Mesenteric fat pad (tissue), 1 donor: Measurements from ENCODE around the gene BACH2. TPM values are rescaled to one million over a fixed set of nuclear protein-coding genes. Genes with fewer than 3 reads are reported as not detected.
"Not testable (repeated sequence)": the region's sequence is repeated elsewhere in the genome, so short reads cannot be mapped to it uniquely, and the experiment has no call there.

Source experiments
- DNase-seq: peaks from one replicate; pipeline ENCODE4 v3.0.0-alpha.2; 2020; ENCODE audit warnings: low spot score
- total RNA-seq: library from RNA; stranded (reverse); fragmentation: NEBNext Ultra II Directional; extraction: Animal tissue kit (Norgen Biotek cat#: 25700); gene quantifications from one replicate; pipeline ENCODE4 v1.2.1, GENCODE V29; 2021
- donor health status: DM: yes; HTN: yes; CAD: no.

Gene BACH2
- total RNA-seq, 1 donor from 2014 or later: 2.0 TPM

DNA sequence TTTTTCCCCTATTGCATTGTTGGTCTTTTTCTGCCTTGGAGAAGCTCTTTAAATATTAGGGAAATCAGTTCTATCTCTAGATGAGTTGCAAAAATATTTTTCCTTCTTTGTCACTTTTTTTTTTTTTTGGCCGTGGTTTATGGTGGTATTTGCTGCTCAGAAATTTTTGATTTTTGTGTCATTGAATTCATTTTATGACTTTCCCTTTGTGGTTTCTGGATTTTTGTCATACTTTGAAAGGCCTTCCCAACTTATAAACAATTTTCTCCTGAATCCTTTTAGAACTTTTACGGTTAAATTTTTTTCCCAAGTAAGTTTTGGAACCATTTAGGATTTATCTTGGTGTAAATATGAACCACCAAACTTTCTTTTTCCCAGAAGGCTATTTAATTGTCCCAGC lies 256.7 kb downstream of the BACH2 start:
- DNase-seq: no peak

DNA sequence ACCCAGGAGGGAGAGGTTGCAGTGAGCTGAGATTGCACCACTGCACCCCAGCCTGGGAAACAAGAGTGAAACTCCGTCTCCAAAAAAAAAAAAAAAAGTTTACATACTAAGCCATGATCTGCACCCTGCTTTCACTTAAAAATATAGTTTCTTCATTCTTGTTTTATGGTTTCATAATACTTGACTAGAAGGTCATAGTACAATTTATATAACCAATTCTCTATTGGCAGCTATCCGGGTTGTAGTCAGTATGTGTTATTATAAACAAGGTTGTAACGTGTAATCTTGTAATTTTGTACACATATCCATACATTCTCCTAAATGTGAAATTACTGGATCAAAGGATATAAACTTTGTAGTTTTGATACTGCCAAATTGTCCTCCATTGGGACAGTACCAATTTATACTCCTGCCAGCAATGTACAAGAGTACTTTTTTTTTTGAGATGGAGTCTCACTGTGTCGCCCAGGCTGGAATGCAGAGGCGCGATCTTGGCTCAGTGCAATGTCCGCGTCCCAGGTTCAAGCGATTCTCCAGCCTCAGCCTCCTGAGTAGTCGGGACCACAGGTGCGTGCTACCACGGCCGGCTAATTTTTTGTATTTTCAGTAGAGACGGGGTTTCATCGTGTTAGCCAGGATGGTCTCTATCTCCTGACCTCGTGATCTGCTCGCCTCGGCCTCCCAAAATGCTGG lies 257.5 kb downstream of the BACH2 start:
- no peak for DNase-seq

DNA sequence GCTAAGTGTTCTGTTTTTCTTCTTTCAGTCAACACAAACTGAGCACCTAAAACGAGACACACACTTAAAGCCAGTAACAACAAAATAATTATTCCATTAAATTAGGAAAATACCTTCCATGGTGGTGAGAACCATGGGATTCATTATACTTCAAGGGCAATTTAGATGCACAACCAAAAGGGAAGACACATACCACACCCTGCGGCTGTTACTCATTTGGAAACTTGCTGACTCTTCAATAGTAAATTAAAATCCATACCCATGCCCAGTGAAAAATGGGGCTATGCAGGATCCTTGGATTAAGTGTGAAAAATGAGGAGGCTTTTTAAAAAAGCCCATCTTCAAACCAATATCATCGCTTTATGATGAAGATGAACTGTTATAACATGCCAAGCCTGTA lies 259.7 kb downstream of the BACH2 start:
- DNase-seq: no peak

DNA sequence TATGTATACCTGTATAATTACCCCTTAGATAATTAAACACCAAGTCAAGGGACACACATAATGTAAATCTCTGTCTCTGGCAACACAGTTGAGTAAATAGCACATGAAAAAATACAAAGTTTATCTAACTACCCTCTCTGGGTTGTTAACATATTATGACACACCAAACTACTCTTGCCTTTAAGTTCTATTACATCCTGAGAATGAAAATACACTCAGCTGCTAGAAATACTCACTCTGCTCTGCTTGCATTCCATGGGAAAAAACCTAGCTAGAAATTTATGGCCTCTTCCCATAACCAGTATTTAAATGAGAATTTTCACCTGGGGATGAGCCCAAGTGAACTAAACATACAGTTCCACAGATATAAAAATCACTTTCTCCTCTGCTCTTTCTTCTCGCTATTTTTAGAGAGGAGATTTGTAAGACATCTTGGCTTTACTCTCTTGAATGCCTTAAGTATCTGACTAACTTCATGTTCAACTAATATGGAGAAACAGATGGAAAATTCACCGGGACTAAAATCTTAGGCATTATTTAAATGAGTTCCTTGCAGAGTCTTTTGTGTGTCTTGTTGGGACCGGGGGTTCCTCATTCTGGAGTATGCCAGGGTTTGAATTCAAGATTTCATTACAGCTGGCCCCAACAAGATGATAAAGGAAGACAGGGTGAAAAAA lies 261.5 kb downstream of the BACH2 start:
- DNase-seq: no peak

DNA sequence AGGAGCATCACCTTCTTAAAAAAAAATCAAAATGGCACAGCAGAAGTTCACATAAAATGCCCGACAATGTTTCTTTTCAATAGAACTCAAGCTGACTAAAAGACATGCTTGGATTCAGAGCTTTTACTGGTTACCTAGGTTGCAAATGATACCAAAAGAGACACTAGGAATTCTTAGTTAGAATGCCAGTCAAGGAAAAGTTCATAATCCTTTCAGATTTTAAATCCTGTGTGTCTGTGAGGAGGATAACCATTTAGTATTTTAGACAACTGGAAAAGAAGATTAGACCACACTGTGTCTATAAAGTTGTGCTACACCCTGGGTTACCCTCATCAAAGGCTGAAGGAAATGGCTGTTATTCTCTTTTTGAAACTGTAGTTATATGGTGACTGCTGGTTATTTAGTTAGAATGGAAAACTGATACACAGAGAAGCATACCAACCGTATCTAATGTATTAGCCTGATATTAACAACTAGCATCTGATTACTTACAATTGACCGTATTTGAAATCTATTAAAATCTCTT lies 262.8 kb downstream of the BACH2 start:
- no peak for DNase-seq

DNA sequence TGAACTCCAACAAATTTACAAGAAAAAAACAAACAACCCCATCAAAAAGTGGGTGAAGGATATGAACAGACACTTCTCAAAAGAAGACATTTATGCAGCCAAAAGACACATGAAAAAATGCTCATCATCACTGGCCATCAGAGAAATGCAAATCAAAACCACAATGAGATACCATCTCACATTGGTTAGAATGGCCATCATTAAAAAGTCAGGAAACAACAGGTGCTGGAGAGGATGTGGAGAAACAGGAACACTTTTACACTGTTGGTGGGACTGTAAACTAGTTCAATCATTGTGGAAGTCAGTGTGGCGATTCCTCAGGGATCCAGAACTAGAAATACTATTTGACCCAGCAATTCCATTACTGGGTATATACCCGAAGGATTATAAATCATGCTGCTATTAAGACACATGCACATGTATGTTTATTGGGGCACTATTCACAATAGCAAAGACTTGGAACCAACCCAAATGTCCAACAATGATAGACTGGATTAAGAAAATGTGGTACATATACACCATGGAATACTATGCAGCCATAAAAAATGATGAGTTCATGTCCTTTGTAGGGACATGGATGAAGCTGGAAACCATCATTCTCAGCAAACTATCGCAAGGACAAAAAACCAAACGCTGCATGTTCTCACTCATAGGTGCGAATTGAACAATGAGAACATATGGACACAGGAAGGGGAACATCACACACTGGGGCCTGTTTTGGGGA lies 264.0 kb downstream of the BACH2 start:
- DNase-seq: not testable (repeated sequence)

DNA sequence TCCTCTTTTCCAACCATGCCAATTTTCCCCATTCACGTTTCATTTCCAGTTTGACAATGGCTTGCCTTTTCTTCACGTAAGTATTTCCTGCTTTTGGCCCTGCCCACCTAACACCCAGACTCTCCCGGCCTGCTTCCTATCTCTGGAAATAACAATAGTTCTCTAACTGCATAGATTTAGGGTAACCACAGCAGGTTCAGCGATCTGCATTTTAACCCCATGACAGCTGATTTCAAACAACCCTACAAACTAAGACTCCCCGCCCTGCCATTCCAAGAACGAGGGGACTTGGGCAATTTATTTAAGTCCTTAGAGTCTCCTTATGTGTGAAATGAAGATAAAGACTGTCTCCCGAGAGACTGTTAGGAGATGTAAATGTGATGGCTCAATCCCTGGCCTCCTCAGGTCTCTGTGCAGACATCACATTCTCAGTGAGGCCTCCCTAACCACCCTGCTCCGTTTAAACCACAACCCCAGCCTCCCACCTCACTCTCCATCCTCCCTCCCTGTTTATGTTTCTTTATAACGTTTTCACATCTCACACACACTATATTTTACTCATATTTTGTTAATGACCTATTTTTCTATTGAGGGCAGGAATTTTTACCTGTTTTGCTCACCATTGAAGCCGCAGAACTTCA lies 267.5 kb downstream of the BACH2 start:
- no peak for DNase-seq

DNA sequence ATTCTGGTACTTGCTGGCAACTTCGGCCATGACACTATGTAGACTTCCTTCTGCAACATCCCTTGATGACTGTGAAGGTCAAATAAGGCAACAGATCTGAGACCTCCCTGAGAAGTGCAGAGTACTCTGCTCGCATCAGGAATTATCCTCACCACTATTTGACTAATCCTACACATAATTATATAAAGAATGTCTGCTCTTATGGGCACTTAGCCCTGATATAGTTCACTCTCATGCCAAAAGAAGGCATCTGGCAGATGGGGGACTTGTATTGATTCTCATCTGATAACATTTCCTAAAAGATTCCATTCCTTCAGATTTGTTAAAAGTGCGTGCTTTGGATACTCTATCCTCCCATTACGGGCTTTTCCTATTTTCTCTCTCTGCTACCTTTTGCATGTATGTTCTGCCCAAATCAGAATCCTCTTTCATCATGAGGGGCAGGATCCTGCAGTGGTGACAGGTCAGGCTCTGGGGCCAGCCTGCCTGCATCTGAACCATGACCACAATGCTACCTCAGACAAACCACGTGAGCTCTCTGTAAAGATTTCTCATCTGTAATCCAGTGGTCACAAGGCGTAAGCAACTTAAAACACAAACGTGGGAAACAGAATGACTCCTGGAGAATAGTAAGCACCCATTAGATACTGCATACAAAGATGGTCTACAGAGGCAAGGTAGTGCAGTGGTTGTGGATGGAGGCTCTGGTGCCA lies 268.4 kb downstream of the BACH2 start:
- no peak for DNase-seq

DNA sequence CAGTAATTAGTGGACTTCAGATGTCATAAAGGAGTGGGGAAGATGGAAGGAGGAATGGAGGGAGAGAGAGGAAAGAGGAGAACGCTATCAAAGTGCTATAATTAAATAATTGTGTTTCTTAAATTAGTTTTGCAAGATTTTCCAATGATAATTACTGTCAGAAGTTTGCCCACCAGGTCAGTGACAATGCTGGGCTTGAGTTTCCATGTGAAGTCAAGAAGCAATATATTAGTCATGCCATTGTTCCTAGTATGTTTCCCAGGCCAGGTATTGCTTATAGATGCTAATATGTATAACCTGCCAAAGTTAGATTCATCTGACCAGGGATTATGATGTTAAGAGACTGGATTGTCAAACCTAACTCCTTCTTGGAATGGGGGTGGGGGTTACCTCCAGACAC lies 270.4 kb downstream of the BACH2 start:
- no peak for DNase-seq

DNA sequence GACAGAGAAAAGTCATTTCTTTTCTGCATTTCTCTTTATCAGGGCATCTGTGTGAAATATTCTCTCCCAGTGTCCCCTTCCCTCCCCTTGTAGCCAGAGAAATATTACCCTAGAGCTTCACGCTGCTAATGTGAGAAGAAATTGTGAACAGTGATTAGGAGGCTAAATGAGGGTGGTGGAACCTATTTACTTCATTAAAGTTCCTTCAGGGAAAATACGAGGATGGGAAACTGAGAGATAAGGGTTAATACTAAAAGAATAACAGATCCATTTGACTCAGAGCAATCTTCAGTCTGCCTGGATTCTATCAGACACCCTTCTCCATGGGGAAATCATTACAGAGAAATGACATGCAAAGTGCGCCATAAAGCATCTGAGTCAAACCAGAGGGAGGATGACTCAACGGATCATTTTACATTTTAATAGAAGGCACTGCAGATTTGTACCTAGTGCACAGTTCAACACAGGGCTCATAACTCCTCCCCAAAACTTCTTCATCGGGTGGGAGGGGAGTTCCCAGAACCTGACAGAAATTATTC lies 271.1 kb downstream of the BACH2 start:
- no peak for DNase-seq

DNA sequence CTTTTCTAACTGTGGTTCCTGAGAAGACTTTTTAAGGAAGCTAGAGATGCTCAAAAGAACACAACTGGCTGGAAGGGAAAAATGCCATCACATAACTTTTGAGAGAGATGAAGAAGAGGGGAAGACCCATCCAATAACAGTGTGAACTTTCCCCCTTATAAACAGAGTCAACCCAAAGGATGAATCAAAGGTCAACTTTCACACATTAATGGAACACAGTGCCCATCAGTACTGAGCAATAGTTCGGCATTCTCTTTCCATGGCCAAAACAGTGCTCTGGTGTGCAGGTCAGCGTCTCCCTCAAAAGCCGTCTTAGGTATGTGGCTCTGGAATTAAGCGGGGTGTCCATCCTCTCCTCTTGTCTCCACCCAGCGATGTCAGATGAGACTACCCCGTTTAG lies 272.0 kb downstream of the BACH2 start:
- no peak for DNase-seq

DNA sequence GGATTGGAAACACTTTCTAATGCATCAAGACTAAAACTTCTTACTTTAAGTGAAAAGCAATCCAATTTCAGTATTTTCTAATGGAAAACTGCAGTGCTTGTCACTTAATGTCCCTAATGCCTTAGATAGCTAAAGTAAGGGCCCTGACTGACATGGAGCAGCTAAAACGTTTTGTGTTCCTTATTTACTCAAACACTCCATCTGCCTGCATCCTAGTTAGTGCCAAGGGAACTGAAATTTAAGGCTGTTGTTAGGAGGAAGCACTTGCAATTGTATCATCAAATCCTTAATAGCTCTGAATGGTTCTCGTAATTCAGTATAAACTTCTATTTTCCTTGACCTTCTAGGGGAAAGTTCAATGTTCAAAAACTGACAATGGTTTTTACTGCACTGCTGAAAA lies 274.9 kb downstream of the BACH2 start:
- DNase-seq: no peak

DNA sequence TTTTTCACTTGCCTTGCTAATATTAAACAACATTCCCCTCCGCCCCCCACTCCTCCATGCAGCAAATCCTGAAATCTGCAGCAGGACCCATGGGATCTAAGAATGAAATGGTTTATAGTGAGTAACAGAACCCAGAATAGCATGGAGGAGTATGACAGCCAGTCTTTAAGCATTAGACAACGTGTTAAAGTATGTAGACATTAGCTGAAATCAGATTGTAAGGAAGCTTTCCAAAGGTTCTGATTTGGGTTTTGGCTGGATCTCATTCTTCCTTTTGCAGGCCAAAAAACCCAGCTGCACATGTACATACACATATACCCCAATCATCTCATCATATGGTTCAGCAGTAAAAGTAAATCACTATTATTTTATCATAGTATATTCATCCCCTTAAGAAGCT lies 275.9 kb downstream of the BACH2 start:
- DNase-seq: no peak

DNA sequence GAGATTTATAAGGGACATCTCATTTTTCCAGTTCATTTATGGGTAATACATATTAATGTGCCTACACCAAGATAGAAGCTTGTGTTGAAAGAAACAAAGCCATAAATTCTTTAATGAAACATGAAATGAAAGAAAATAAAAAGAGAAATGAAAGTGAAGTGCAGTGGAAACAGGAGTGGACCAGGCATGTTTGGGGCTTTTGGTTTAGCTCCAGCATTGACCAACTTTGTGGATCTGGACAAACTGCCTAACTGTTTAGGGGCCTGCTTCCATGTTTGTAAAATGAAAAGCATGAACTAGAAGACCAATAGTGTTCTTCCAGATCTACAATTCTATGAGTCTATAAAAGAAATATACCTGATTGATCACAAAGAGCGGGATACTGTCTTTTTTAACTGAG lies 277.4 kb downstream of the BACH2 start:
- no peak for DNase-seq

DNA sequence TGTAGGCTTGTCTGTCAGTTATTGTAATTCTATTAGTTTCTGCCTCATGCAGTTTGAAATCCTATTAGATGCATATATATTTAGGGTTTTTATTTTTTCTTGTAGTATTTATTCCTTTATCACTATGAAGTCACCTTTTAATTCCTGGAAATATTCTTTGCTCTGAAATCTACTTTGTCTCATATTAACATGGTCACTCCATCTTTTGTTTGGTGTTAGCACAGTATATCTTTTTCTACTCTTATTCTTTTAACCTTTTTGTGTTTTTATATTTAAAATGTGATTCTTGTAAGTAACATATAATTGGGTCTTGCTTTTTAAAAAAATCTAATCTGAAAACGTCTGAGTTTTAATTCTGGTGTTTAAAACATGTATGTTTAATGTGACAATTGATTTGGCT lies 280.8 kb downstream of the BACH2 start:
- DNase-seq: no peak

DNA sequence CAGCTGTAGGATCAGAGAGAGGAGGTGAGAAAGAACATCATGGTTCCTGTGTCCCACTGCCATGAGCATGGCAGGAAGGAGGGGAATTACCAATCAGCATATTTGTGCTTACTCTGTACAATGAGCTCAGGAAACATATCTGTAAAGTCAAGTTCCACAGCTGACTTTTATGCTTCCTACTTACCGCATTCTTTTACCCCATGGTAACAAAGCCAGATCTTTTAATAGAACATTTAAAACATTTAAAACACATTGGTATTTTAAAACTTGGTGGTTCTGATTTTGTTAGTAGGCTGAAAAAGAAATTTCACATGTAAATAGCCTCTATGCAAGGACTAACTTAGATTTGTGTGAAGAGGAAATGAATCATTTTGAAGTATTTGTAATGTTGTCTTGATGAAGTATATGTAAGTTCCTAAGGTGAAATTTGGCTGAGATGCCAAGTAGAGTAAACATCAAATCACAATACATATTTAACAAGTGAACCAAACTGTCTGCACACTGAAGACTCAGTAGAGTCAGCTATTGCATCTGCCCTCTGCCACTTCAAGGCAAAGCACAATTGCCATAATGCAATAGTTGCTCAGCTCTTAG lies 287.6 kb downstream of the BACH2 start:
- DNase-seq: no peak

DNA sequence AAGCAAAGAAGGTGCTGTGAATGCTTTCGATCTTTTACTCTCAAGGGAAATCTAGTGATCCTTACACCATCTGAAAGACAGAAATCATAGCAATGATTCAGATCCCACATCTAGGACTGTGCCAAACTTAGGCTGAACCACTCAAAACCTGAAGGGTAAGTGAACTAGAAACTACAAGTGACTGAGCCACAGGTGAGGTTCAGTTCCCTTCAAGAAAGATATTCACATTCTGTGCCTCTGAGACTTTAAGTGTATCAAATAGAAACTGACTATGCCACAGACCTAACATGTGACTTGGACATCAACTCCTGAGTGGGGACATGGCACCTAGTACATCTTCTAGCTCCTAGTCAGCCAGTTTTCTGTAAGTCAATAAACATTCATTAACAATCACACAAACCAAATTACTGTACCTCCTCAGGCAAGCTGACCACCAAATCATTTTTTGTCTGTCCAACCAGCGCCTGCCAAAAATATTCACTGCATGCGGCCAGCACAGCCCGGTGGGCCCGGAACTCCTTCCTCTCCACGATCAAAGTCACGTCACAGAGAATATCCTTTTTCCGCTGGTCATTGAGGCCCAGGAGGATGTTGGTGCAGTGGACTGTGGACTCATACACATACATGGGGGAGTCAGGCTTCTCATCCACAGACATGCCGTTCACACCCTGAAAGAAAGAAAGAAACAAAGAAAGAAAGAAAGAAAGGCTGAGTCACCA lies 288.3 kb downstream of the BACH2 start:
- no peak for DNase-seq

DNA sequence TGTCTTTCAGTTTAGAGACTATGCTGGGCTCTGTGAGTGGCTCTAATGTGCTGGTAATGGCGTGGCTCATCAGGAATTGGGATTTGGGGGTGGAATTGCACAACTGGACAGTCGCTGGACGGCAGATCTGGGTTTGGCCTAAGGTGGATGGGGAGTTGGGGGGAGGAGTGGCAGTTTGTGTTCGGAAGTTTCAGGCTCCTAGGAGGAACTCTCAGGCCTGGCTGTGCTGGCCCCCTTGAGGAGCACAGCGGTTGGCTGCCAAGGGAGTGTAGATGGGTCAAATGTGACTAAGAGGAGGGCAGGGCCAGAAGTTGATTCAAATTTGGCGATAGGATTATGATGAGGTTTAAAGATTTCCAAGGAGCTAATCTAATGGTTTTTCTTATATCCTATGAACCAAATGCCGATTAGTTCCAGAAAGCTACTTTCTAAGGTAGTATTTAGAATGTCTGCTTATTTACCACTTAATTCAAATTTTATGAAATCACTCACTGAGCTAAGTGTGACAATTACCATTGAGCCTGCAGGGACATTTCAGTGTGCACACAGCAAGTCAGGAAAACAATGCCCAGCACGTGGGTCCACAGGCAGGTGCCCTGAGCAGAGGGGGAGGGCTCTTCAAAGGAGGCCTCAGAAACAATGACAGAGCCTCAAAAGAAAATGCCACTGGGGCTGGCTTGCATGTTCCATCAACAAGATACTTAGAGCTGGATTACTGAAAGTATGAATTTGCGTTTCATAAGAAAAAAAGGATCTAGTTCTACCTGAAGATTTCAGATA lies 291.4 kb downstream of the BACH2 start:
- DNase-seq: no peak

DNA sequence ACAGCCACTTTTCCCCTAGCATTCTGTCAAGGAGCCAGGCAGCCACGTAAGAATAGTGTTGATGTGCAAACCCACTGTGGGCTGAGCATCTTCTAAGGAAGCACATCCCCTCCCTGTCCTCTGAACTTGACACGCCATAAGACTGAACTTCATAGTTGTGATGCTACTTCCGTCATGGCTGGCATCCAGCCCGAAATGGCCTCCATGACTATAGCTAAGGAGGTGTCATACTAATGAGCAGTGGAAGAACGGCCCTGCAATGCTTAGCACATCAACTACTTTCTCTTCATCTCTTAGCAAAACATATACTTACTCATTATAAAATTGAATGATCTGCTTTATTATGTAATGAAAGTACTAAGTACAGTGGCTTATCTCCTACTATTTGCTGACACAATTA lies 292.1 kb downstream of the BACH2 start:
- no peak for DNase-seq
